HCT116 (cell line): Measurements from ENCODE around the gene SEC23IP. TPM values are rescaled to one million over a fixed set of nuclear protein-coding genes. Genes with fewer than 3 reads are reported as not detected.
"Not testable (repeated sequence)": the region's sequence is repeated elsewhere in the genome, so short reads cannot be mapped to it uniquely, and the experiment has no call there.

Source experiments
- ATAC-seq: fragments of 200-7000 bp; cut with Tn5 transposase; 2 replicates; pipeline ENCODE4 v1.9.1; 2020; ENCODE audit warnings: mild to moderate bottlenecking, moderate library complexity
- BruUV-seq: library from RNA; stranded (reverse); fragments of 400-500 nt; replicated peaks from 2 replicates; lab custom pipeline; 2021; lab: Mats Ljungman, UMichigan
- CTCF ChIA-PET: fragments of 300-600 bp; sonication (Branson Sonifier 250); formaldehyde crosslinking; loops from one replicate; lab custom pipeline; 2021; ENCODE audit warnings: antibody characterized with exemption; lab: Charles Lee
- POLR2A ChIA-PET: fragments of 300-600, 350-600 bp; sonication (Branson Sonifier 250); formaldehyde crosslinking; loops from one replicate; lab custom pipeline; 2021; ENCODE audit warnings: antibody characterized with exemption; lab: Charles Lee
- RAD21 ChIA-PET, 2 experiments: fragments of 300-600 bp; sonication (Branson Sonifier 250); formaldehyde crosslinking; loops; one replicate each; lab custom pipeline; 2023; ENCODE audit warnings: low total read pairs in 2 of 2; ENCODE audit not compliant: uncharacterized antibody in 2 of 2, unreplicated experiment in 2 of 2, low non-redundant PET in 1 of 2; lab: Charles Lee
- DNase-seq: peaks from one replicate; pipeline ENCODE4 v3.0.0-alpha.2; 2010; ENCODE audit warnings: low read depth, low spot score
- H2AFZ ChIP-seq: fragments of 200-600 bp; shearing (Covaris generic), sonication (generic); 2 replicates; pipeline ENCODE4 v1.6.1; 2017; ENCODE audit warnings: low read depth, mixed run types, mixed read lengths, antibody characterized with exemption, low read length; ENCODE audit not compliant: poor library complexity, severe bottlenecking
- H3K27ac ChIP-seq: 2 replicates; pipeline ENCODE4 v1.5.1; 2012; ENCODE audit warnings: low read depth, low read length
- H3K27me3 ChIP-seq: fragments of 200-600 bp; sonication (generic); 2 replicates; pipeline ENCODE4 v1.6.1; 2016; ENCODE audit warnings: mixed run types, low read length, mixed read lengths; ENCODE audit not compliant: insufficient read depth
- H3K36me3 ChIP-seq, 2 experiments: fragments of 200-500 bp in 1 of 2; fragments of 200-600 bp in 1 of 2; sonication (Bioruptor generic) in 1 of 2; sonication (generic) in 1 of 2; 2 replicates each; pipeline versions ENCODE4 v1.5.1 to v1.6.1; 2014 to 2016; ENCODE audit warnings: low read length in 2 of 2, inconsistent platforms in 1 of 2, mixed read lengths in 1 of 2, mixed run types in 1 of 2; ENCODE audit not compliant: insufficient read depth in 2 of 2, control insufficient read depth in 1 of 2
- H3K4me1 ChIP-seq, 2 experiments: fragments of 200-600 bp in 1 of 2; sonication (generic) in 1 of 2; 2 replicates each; pipeline versions ENCODE4 v1.5.1 to v1.6.1; 2012 to 2017; ENCODE audit warnings: low read length in 2 of 2, inconsistent platforms in 1 of 2, mild to moderate bottlenecking in 1 of 2, mixed read lengths in 1 of 2, mixed run types in 1 of 2, moderate library complexity in 1 of 2; ENCODE audit not compliant: insufficient read depth in 2 of 2, control insufficient read depth in 1 of 2
- H3K4me2 ChIP-seq: fragments of 200-600 bp; sonication (generic); 2 replicates; pipeline ENCODE4 v1.6.1; 2017; ENCODE audit warnings: mixed run types, low read length, mixed read lengths
- H3K4me3 ChIP-seq, 2 experiments: fragments of 200-600 bp in 1 of 2; sonication (generic) in 1 of 2; replicated peaks in 1 of 2; 2 replicates each; pipeline ENCODE4 v1.5.1; 2011 to 2016; ENCODE audit warnings: low read length in 2 of 2, control low read depth in 1 of 2, low read depth in 1 of 2, mild to moderate bottlenecking in 1 of 2, mixed read lengths in 1 of 2, mixed run types in 1 of 2
- H3K79me2 ChIP-seq: fragments of 200-600 bp; sonication (generic); 2 replicates; pipeline ENCODE4 v1.6.1; 2017; ENCODE audit warnings: mild to moderate bottlenecking, mixed run types, low read length, moderate library complexity, mixed read lengths; ENCODE audit not compliant: insufficient read depth
- H3K9ac ChIP-seq: fragments of 200-600 bp; sonication (generic); 2 replicates; pipeline ENCODE4 v1.6.1; 2016; ENCODE audit warnings: low read length, mixed read lengths
- H3K9me2 ChIP-seq: fragments of 200-600 bp; sonication (generic), shearing (Covaris generic); 2 replicates; pipeline ENCODE4 v1.6.1; 2017; ENCODE audit warnings: mixed run types, mild to moderate bottlenecking, moderate library complexity; ENCODE audit not compliant: insufficient read depth
- H3K9me3 ChIP-seq, 2 experiments: fragments of 200-500 bp in 1 of 2; fragments of 200-600 bp in 1 of 2; sonication (Bioruptor generic) in 1 of 2; sonication (generic) in 1 of 2; 2 replicates each; pipeline ENCODE4 v1.6.1; 2014 to 2017; ENCODE audit warnings: low read length in 2 of 2, mixed read lengths in 2 of 2, inconsistent platforms in 1 of 2, low read depth in 1 of 2, mild to moderate bottlenecking in 1 of 2, mixed run types in 1 of 2, moderate library complexity in 1 of 2; ENCODE audit not compliant: control insufficient read depth in 1 of 2, insufficient read depth in 1 of 2
- H4K20me1 ChIP-seq: fragments of 200-600 bp; sonication (generic), shearing (Covaris generic); 2 replicates; pipeline ENCODE4 v1.6.1; 2017; ENCODE audit warnings: mixed run types, mild to moderate bottlenecking, moderate library complexity; ENCODE audit not compliant: insufficient read depth
- CBX3 ChIP-seq: IDR thresholded peaks from 2 replicates; pipeline ENCODE4 v1.6.1; 2012; ENCODE audit warnings: low read depth
- CEBPB ChIP-seq: IDR thresholded peaks from 2 replicates; pipeline ENCODE4 v1.6.1; 2012; ENCODE audit warnings: low read depth
- CTCF ChIP-seq, 3 experiments: fragments of 200-600 bp in 1 of 3; sonication (generic) in 1 of 3; IDR thresholded peaks in 2 of 3; conservative IDR thresholded peaks in 1 of 3; 2 replicates each; pipeline ENCODE4 v1.5.1; 2012 to 2017; ENCODE audit warnings: low read depth in 2 of 3, low read length in 2 of 3, antibody characterized with exemption in 1 of 3, borderline replicate concordance in 1 of 3, control low read depth in 1 of 3, mild to moderate bottlenecking in 1 of 3, mixed read lengths in 1 of 3, mixed run types in 1 of 3, moderate library complexity in 1 of 3; ENCODE audit not compliant: insufficient read depth in 1 of 3
- EZH2 ChIP-seq: fragments of 200-600 bp; sonication (generic); IDR thresholded peaks from 2 replicates; pipeline ENCODE4 v1.6.1; 2017; ENCODE audit warnings: antibody characterized with exemption, mixed run types
- FOSL1 ChIP-seq: IDR thresholded peaks from 2 replicates; pipeline ENCODE4 v1.6.1; 2012; ENCODE audit warnings: low read depth
- JUND ChIP-seq: IDR thresholded peaks from 2 replicates; pipeline ENCODE4 v1.6.1; 2012
- MAX ChIP-seq: IDR thresholded peaks from 2 replicates; pipeline ENCODE4 v1.6.1; 2012
- POLR2A ChIP-seq: IDR thresholded peaks from 2 replicates; pipeline ENCODE4 v1.7.0; 2011; ENCODE audit warnings: borderline replicate concordance; ENCODE audit not compliant: insufficient read depth, insufficient read length; ENCODE audit errors: extremely low read depth
- RAD21 ChIP-seq: IDR thresholded peaks from 2 replicates; pipeline ENCODE4 v1.6.1; 2012; ENCODE audit warnings: low read depth, mild to moderate bottlenecking
- SIN3A ChIP-seq: IDR thresholded peaks from 2 replicates; pipeline ENCODE4 v1.6.1; 2012; ENCODE audit warnings: low read depth
- SP1 ChIP-seq: IDR thresholded peaks from 2 replicates; pipeline ENCODE4 v1.6.1; 2012; ENCODE audit warnings: low read depth
- TCF7L2 ChIP-seq: IDR thresholded peaks from 2 replicates; pipeline ENCODE4 v1.7.0; 2011; ENCODE audit warnings: borderline replicate concordance, inconsistent platforms; ENCODE audit not compliant: insufficient read depth, insufficient read length; ENCODE audit errors: extremely low read depth
- YY1 ChIP-seq: IDR thresholded peaks from 2 replicates; pipeline ENCODE4 v1.6.1; 2011; ENCODE audit warnings: low read length, low read depth, moderate library complexity, mild to moderate bottlenecking; ENCODE audit not compliant: insufficient replicate concordance; ENCODE audit errors: extremely low read depth
- ZBTB33 ChIP-seq: IDR thresholded peaks from 2 replicates; pipeline ENCODE4 v1.6.1; 2011; ENCODE audit warnings: mild to moderate bottlenecking, low read length, moderate library complexity; ENCODE audit not compliant: insufficient replicate concordance; ENCODE audit errors: extremely low read depth
- ZNF274 ChIP-seq: fragments of 200-500 bp; sonication (Bioruptor generic); IDR thresholded peaks from 2 replicates; pipeline ENCODE4 v1.6.1; 2014; ENCODE audit warnings: mild to moderate bottlenecking, low read depth, low read length, inconsistent platforms
- intact Hi-C: fragments of 100-400 bp; cut with micrococcal nuclease; formaldehyde crosslinking; loops from 2 replicates; pipeline ENCODE4 v1.10.0; 2022
- total RNA-seq: library from RNA; stranded (reverse); gene quantifications from one replicate; pipeline ENCODE4 v1.2.1, GENCODE V29; 2021; ENCODE audit not compliant: unreplicated experiment

SEC23IP gene
- total RNA-seq, 1 experiment from 2014 or later, result 122 TPM

GRCh38 chr10:119867317-119867716 lies 25.2 kb upstream of the SEC23IP start:
- Histone ChIP-seq H3K9ac (no peak overlapping the region), H3K27ac (no peak overlapping the region), H3K79me2 (peaks cover 100% of the 10 kb centered on the region), H3K4me1 (peaks cover 6 to 13% of the 10 kb centered on the region in 2 experiments), H3K9me3 (no peaks in the 10 kb centered on the region)
- RAD21 ChIA-PET, result no interaction called here
- ATAC-seq, result no peak
- CTCF ChIA-PET, result interaction anchor here (1.1 kb wide), 2 partner anchors 8 to 259 kb away, joined by 3 to 11 read pairs; no protein-coding TSS in a partner anchor
- TF ChIP-seq SIN3A (no peak), ZNF274 (no peak), TCF7L2 (no peak), RAD21 (no peak), MAX (no peak), CBX3 (no peak), ZBTB33 (no peak), YY1 (no peak), CTCF (IDR thresholded peaks at IDR 0.05 in 2 of 3, conservative IDR thresholded peaks at IDR 0.05 in 1 of 3; ENCODE audit: borderline replicate concordance in 1 of 3, insufficient read depth in 1 of 3, low read depth in 2 of 3, low read length in 2 of 3) (no peak), FOSL1 (no peak), POLR2A (no peak), SP1 (no peak), JUND (no peak), EZH2 (no peak), CEBPB (no peak)
- TF ChIP-seq, all 23 proteins: peak for 0
- POLR2A ChIA-PET, result interaction anchor here (0.7 kb wide), 1 partner anchor 14 kb away, joined by 4 read pairs; no protein-coding TSS in a partner anchor
- intact Hi-C loops, result no loop called here
- Histone ChIP-seq H3K36me3 (no peaks in the 10 kb centered on the region), H3K27me3 (no peaks in the 10 kb centered on the region), H4K20me1 (peaks cover 70% of the 10 kb centered on the region; the same call in 1 of the 2 replicates), H3K9me2 (no peaks in the 10 kb centered on the region), H3K4me2 (no peak overlapping the region), H3K4me3 (no peak overlapping the region), H2AFZ (no peak overlapping the region)
- BruUV-seq, result no TSS peak
- no peak for DNase-seq

- H3K9ac ChIP-seq, H3K27ac ChIP-seq, H3K4me2 ChIP-seq, RAD21 ChIA-PET, H3K4me3 ChIP-seq, POLR2A ChIA-PET, H3K27me3 ChIP-seq, BruUV-seq, H2AFZ ChIP-seq, H3K36me3 ChIP-seq, DNase-seq, ATAC-seq, intact Hi-C loops, H3K9me3 ChIP-seq, H3K9me2 ChIP-seq: not testable (repeated sequence)
- peaks cover 13 to 23% of the 10 kb centered on the region in 2 experiments for H3K4me1 ChIP-seq
- CTCF ChIA-PET, result interaction anchor here (0.9 kb wide), 1 partner anchor 10 kb away, joined by 3 read pairs; no protein-coding TSS in a partner anchor
- peaks cover 52% of the 10 kb centered on the region; the same call in 1 of the 2 replicates for H4K20me1 ChIP-seq
- H3K79me2 ChIP-seq, result peaks cover 79% of the 10 kb centered on the region
These were observed 23.1 kb upstream of the SEC23IP start for GRCh38 chr10:119869398-119869797.
